ENCODE results near the gene OR56A5. TPM values are rescaled to one million over a fixed set of nuclear protein-coding genes. Genes with fewer than 3 reads are reported as not detected.

Gene OR56A5
- total and polyA plus RNA-seq, 2 of the 13 experiments (the other 11 are each of a cell fraction or from before 2014, with no cell fraction given): not detected

- FAIRE-seq: peak; percentile 39
- no peak overlapping the region for H3K4me2 ChIP-seq (ENCODE audit: low read depth, low read length)
- no peak overlapping the region for H3K27ac ChIP-seq (ENCODE audit: extremely low read length, insufficient read depth, low read length)
- POLR2A ChIA-PET: no interaction called here
- CTCF ChIA-PET (ENCODE audit: low intra/inter-chr PET ratio, low total read pairs): no interaction called here
- TF ChIP-seq MATR3 (CRISPR knock-in tag; IDR thresholded peaks at IDR 0.05) (no peak), NR3C1 (CRISPR knock-in tag; IDR thresholded peaks at IDR 0.05) (no peak), SMC3 (IDR thresholded peaks at IDR 0.05; ENCODE audit: low read length) (peak; percentile 31; the same call in 1 of the 2 replicates), CTCF (CRISPR knock-in tag; IDR thresholded peaks at IDR 0.05) (peak; percentile 55), STAG1 (CRISPR knock-in tag; IDR thresholded peaks at IDR 0.05) (peak; percentile 21; the same call in 1 of the 2 replicates), JUNB (CRISPR knock-in tag; IDR thresholded peaks at IDR 0.05; ENCODE audit: borderline replicate concordance) (no peak), ZNF101 (CRISPR knock-in tag; IDR thresholded peaks at IDR 0.05; ENCODE audit: borderline replicate concordance, low read depth) (no peak), BORCS8-MEF2B (CRISPR knock-in tag; IDR thresholded peaks at IDR 0.05) (no peak), ZNF570 (CRISPR knock-in tag; IDR thresholded peaks at IDR 0.05; ENCODE audit: borderline replicate concordance) (no peak), SMARCC2 (IDR thresholded peaks at IDR 0.05) (no peak), MYC (CRISPR knock-in tag; IDR thresholded peaks at IDR 0.05; ENCODE audit: borderline replicate concordance) (no peak), ZNF274 (CRISPR knock-in tag; IDR thresholded peaks at IDR 0.05) (no peak), PATZ1 (CRISPR knock-in tag; IDR thresholded peaks at IDR 0.05) (no peak), TBL1XR1 (IDR thresholded peaks at IDR 0.05; ENCODE audit: borderline replicate concordance, low read length, partially characterized antibody) (no peak), RERE (CRISPR knock-in tag; IDR thresholded peaks at IDR 0.05; ENCODE audit: low read depth) (no peak)
- H3K36me3 ChIP-seq (replicated peaks in 1 of 2; ENCODE audit: control insufficient read depth in 1 of 2, insufficient read depth in 2 of 2, low read length in 2 of 2): no peaks in the 10 kb centered on the region
- no TSS peak for BruUV-seq (replicated peaks)
- no peak overlapping the region for H3K4me3 ChIP-seq (replicated peaks in 1 of 3; ENCODE audit: insufficient read depth in 1 of 3, low read depth in 2 of 3, low read length in 3 of 3)
- no peaks in the 10 kb centered on the region for H3K9me3 ChIP-seq (ENCODE audit: low read length)
- peaks cover 0 to 8% of the 10 kb centered on the region in 2 experiments; a peak in 1 of 5 replicates for H3K27me3 ChIP-seq (ENCODE audit: control insufficient read depth in 1 of 2, insufficient read depth in 2 of 2, low read length in 2 of 2)
- DNase-seq (ENCODE audit: low spot score): peak; percentile 6
- H3K4me1 ChIP-seq (ENCODE audit: insufficient read depth, low read length): no peaks in the 10 kb centered on the region
- H4K20me1 ChIP-seq (ENCODE audit: insufficient read depth, low read length): no peaks in the 10 kb centered on the region
- no peak overlapping the region for H2AFZ ChIP-seq (ENCODE audit: low read length)
- 0% methylated on average over 3 of the region's 3 CpGs for WGBS (ENCODE audit: low lambda C conversion rate)
- ATAC-seq: peak; percentile 74
- intact Hi-C loops (cut with micrococcal nuclease; ENCODE audit: unreplicated experiment): no loop called here
- H3K9ac ChIP-seq (ENCODE audit: insufficient read depth, low read depth, low read length): no peak overlapping the region
- in situ Hi-C loops (cut with HindIII; ENCODE audit: extremely low pct_ligation_motif_present, low pct_unique_long_range_greater_than_20kb): no loop called here
- no peaks in the 10 kb centered on the region for H3K79me2 ChIP-seq (ENCODE audit: insufficient read depth, low read length)
These were observed 24.4 kb upstream of the OR56A5 start for GRCh38 chr11:5992604-5993251.
